ENCODE data around the gene SFI1. TPM values are rescaled to one million over a fixed set of nuclear protein-coding genes. Genes with fewer than 3 reads are reported as not detected.
"Not testable (repeated sequence)": the region's sequence is repeated elsewhere in the genome, so short reads cannot be mapped to it uniquely, and the experiment has no call there.

SFI1 gene
- total RNA-seq, 4 donors from 2014 or later = 9.4 to 21.1 (median 15.4) TPM

- H3K36me3 ChIP-seq = peaks cover 0 to 9% (median 4%) of the 10 kb centered on the region in 4 donors
- TF ChIP-seq POLR2AphosphoS5 (IDR thresholded peaks at IDR 0.05) = no peak
- TF ChIP-seq POLR2A (IDR thresholded peaks at IDR 0.05; ENCODE audit: low read depth) = no peak
- no peak for TF ChIP-seq EP300 (IDR thresholded peaks at IDR 0.05)
- TF ChIP-seq, protein P1, sequence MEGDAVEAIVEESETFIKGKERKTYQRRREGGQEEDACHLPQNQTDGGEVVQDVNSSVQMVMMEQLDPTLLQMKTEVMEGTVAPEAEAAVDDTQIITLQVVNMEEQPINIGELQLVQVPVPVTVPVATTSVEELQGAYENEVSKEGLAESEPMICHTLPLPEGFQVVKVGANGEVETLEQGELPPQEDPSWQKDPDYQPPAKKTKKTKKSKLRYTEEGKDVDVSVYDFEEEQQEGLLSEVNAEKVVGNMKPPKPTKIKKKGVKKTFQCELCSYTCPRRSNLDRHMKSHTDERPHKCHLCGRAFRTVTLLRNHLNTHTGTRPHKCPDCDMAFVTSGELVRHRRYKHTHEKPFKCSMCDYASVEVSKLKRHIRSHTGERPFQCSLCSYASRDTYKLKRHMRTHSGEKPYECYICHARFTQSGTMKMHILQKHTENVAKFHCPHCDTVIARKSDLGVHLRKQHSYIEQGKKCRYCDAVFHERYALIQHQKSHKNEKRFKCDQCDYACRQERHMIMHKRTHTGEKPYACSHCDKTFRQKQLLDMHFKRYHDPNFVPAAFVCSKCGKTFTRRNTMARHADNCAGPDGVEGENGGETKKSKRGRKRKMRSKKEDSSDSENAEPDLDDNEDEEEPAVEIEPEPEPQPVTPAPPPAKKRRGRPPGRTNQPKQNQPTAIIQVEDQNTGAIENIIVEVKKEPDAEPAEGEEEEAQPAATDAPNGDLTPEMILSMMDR (IDR thresholded peaks at IDR 0.05) = no peak
- H3K9me3 ChIP-seq = no peaks in the 10 kb centered on the region
- intact Hi-C loops (cut with DNase I) = no loop called here
- peaks cover 12 to 19% (median 16%) of the 10 kb centered on the region in 4 donors for H3K4me1 ChIP-seq
- no peak for DNase-seq (ENCODE audit: extremely low spot score)
- 77% methylated on average over 10 of the region's 10 CpGs for WGBS
- no peaks in the 10 kb centered on the region for H3K27me3 ChIP-seq
- H3K4me3 ChIP-seq = peak overlapping the region; percentile 67 to 88 (median 84)
- peak overlapping the region in 3 of 4 donors; percentile 83 to 84 (median 84) for H3K27ac ChIP-seq (replicated peaks in 1 of 4)
Observed at GRCh38 chr22:31497148-31497938, 1.0 kb downstream of the SFI1 start.

GRCh38 chr22:31501738-31502137, 5.4 kb downstream of the SFI1 start:
- WGBS = 82% methylated on average over 2 of the region's 2 CpGs
- no peaks in the 10 kb centered on the region for H3K9me3 ChIP-seq
- H3K36me3 ChIP-seq = peaks cover 0 to 9% (median 4%) of the 10 kb centered on the region in 4 donors
- intact Hi-C loops (cut with DNase I) = no loop called here
- no peak overlapping the region for H3K27ac ChIP-seq (replicated peaks in 1 of 4)
- H3K4me1 ChIP-seq = peaks cover 6 to 10% (median 9%) of the 10 kb centered on the region in 4 donors
- no peak for DNase-seq (ENCODE audit: extremely low spot score)
- no peaks in the 10 kb centered on the region for H3K27me3 ChIP-seq
- no peak overlapping the region for H3K4me3 ChIP-seq
- TF ChIP-seq POLR2A (IDR thresholded peaks at IDR 0.05; ENCODE audit: low read depth) (no peak), POLR2AphosphoS5 (IDR thresholded peaks at IDR 0.05) (no peak), EP300 (IDR thresholded peaks at IDR 0.05) (no peak)
- TF ChIP-seq, protein P1 (IDR thresholded peaks at IDR 0.05) = no peak

DNA sequence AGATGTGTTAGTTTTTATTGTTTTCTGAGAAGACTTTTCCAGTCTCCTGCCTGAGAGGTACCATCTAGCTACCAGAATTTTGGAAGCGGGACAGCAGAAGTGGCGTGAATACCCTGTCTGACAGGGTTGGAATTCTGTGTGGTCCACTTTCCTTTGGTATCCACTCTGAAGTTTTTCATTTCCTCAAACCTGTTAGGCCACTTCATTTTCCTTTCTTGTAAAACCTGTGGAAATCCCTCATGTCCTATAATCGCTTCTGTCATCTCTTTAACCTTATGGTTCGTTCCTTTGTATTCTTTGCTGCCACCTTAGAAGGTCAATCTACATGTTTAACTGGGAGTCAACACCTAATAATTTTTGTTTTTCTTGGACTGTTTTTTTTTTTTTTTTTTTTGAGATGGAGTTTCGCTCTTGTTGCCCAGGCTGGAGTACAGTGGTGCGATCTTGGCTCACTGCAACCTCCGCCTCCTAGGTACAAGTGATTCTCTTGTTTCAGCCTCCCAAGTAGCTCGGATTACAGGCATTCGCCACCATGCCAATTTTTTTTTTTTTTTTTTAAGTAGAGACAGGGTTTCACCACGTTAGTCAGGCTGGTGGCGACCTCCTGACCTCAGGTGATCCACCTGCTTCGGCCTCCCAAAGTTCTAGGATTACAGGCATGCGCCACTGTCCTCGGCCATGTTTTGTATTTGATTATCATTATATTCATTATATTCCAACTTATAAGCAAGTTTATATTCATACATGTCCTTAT, 7.1 kb downstream of the SFI1 start:
- intact Hi-C loops (cut with DNase I) = no loop called here
- Histone ChIP-seq H3K27me3 (no peaks in the 10 kb centered on the region), H3K36me3 (peaks cover 0 to 13% (median 4%) of the 10 kb centered on the region in 4 donors), H3K9me3 (peaks cover 0 to 4% (median 0%) of the 10 kb centered on the region in 4 donors), H3K4me1 (no peaks in the 10 kb centered on the region), H3K27ac (replicated peaks in 1 of 4) (no peak overlapping the region), H3K4me3 (no peak overlapping the region)
- TF ChIP-seq POLR2A (IDR thresholded peaks at IDR 0.05; ENCODE audit: low read depth) (no peak), POLR2AphosphoS5 (IDR thresholded peaks at IDR 0.05) (no peak), EP300 (IDR thresholded peaks at IDR 0.05) (no peak)
- TF ChIP-seq, protein P1 (IDR thresholded peaks at IDR 0.05) = no peak
- DNase-seq (ENCODE audit: extremely low spot score) = no peak
- 93% methylated on average over 14 of the region's 14 CpGs for WGBS

- peaks cover 0 to 4% (median 0%) of the 10 kb centered on the region in 4 donors for H3K9me3 ChIP-seq
- no peak for DNase-seq (ENCODE audit: extremely low spot score)
- 84% methylated on average over 4 of the region's 4 CpGs for WGBS
- TF ChIP-seq, protein P1 (IDR thresholded peaks at IDR 0.05) = no peak
- TF ChIP-seq EP300 (IDR thresholded peaks at IDR 0.05) = no peak
- TF ChIP-seq POLR2AphosphoS5 (IDR thresholded peaks at IDR 0.05) = no peak
- H3K27me3 ChIP-seq = no peaks in the 10 kb centered on the region
- intact Hi-C loops (cut with DNase I) = no loop called here
- no peak overlapping the region for H3K4me3 ChIP-seq
- H3K4me1 ChIP-seq = no peaks in the 10 kb centered on the region
- peaks cover 0 to 19% (median 4%) of the 10 kb centered on the region in 4 donors for H3K36me3 ChIP-seq
- H3K27ac ChIP-seq (replicated peaks in 1 of 4) = no peak overlapping the region
Observed at GRCh38 chr22:31504282-31504681, 7.9 kb downstream of the SFI1 start.

- H3K4me3 ChIP-seq; H3K27ac ChIP-seq (replicated peaks in 1 of 4); H3K9me3 ChIP-seq; DNase-seq (ENCODE audit: extremely low spot score); H3K27me3 ChIP-seq; H3K4me1 ChIP-seq; intact Hi-C loops (cut with DNase I): not testable (repeated sequence)
- peaks cover 0 to 25% (median 3%) of the 10 kb centered on the region in 4 donors for H3K36me3 ChIP-seq
Observed at GRCh38 chr22:31507517-31507916, 11.2 kb downstream of the SFI1 start.
